CD14-positive monocyte (primary cell): ENCODE results near the gene RNF113B. TPM values are rescaled to one million over a fixed set of nuclear protein-coding genes. Genes with fewer than 3 reads are reported as not detected.

ENCODE experiments used
- DNase-seq, 3 donors: peaks; one replicate each; pipeline ENCODE4 v3.0.0-alpha.2; 2011 to 2022
- H2AFZ ChIP-seq: 2 replicates; pipeline ENCODE4 v1.6.0; 2012; ENCODE audit warnings: mild to moderate bottlenecking, low read depth, low read length, inconsistent platforms; ENCODE audit not compliant: insufficient read depth, poor library complexity, severe bottlenecking
- H3K27ac ChIP-seq, 2 donors: 1 replicate in 1 of 2; 2 replicates in 1 of 2; pipeline ENCODE4 v1.5.1; 2012 to 2013; ENCODE audit warnings: low read length in 2 of 2, control low read depth in 1 of 2, inconsistent platforms in 1 of 2, low read depth in 1 of 2, mild to moderate bottlenecking in 1 of 2
- H3K27me3 ChIP-seq, 2 donors: one replicate each; pipeline versions ENCODE4 v1.6.0 to v1.6.1; 2011 to 2013; ENCODE audit warnings: low read length in 2 of 2; ENCODE audit not compliant: control insufficient read depth in 2 of 2, insufficient read depth in 2 of 2
- H3K36me3 ChIP-seq, 2 donors: replicated peaks in 1 of 2; 1 replicate in 1 of 2; 2 replicates in 1 of 2; pipeline versions ENCODE4 v1.5.1 to v1.6.1; 2012 to 2013; ENCODE audit warnings: low read length in 2 of 2, control low read depth in 1 of 2, inconsistent platforms in 1 of 2, mild to moderate bottlenecking in 1 of 2; ENCODE audit not compliant: insufficient read depth in 2 of 2, control insufficient read depth in 1 of 2
- H3K4me1 ChIP-seq, 2 donors: 1 replicate in 1 of 2; 2 replicates in 1 of 2; pipeline versions ENCODE4 v1.5.1 to v1.6.1; 2012 to 2013; ENCODE audit warnings: low read length in 2 of 2, control low read depth in 1 of 2, inconsistent platforms in 1 of 2, mild to moderate bottlenecking in 1 of 2, moderate library complexity in 1 of 2; ENCODE audit not compliant: insufficient read depth in 2 of 2, control insufficient read depth in 1 of 2
- H3K4me2 ChIP-seq: replicated peaks from 2 replicates; pipeline ENCODE3; 2012; ENCODE audit warnings: low read length, moderate library complexity, mild to moderate bottlenecking; ENCODE audit not compliant: poor library complexity, severe bottlenecking; ENCODE audit errors: extremely low read depth
- H3K4me3 ChIP-seq, 3 experiments: fragments of 200-600 bp in 1 of 3; sonication (generic) in 1 of 3; replicated peaks in 1 of 3; 1 replicate in 2 of 3; 2 replicates in 1 of 3; pipeline ENCODE4 v1.5.1; 2011 to 2013; ENCODE audit warnings: low read length in 3 of 3, mild to moderate bottlenecking in 3 of 3, control low read depth in 2 of 3, low read depth in 2 of 3, inconsistent platforms in 1 of 3, moderate library complexity in 1 of 3
- H3K79me2 ChIP-seq: 2 replicates; pipeline ENCODE4 v1.6.0; 2012; ENCODE audit warnings: mild to moderate bottlenecking, control low read depth, inconsistent platforms, low read length, moderate library complexity; ENCODE audit not compliant: insufficient read depth
- H3K9ac ChIP-seq: 2 replicates; pipeline ENCODE4 v1.6.0; 2017; ENCODE audit warnings: low read length, mild to moderate bottlenecking; ENCODE audit not compliant: insufficient read depth, poor library complexity, severe bottlenecking
- H3K9me3 ChIP-seq, 2 donors: replicated peaks in 1 of 2; 1 replicate in 1 of 2; 2 replicates in 1 of 2; pipeline versions ENCODE4 v1.5.1 to v1.6.1; 2012 to 2013; ENCODE audit warnings: low read length in 2 of 2, control low read depth in 1 of 2; ENCODE audit not compliant: control insufficient read depth in 1 of 2, insufficient read depth in 1 of 2
- H4K20me1 ChIP-seq: 2 replicates; pipeline ENCODE4 v1.6.0; 2012; ENCODE audit warnings: mild to moderate bottlenecking, low read length, control low read depth, moderate library complexity; ENCODE audit not compliant: insufficient read depth
- H3K27ac Mint-ChIP-seq, 7 donors: one replicate each; pipeline ENCODE4 v1.8.0; 2020; ENCODE audit warnings: mild to moderate bottlenecking in 7 of 7, mixed read lengths in 7 of 7, moderate library complexity in 6 of 7, inconsistent platforms in 2 of 7
- H3K27me3 Mint-ChIP-seq, 3 donors: one replicate each; pipeline ENCODE4 v1.8.0; 2021 to 2022; ENCODE audit warnings: low read depth in 3 of 3, mild to moderate bottlenecking in 3 of 3, mixed read lengths in 3 of 3, moderate library complexity in 3 of 3, inconsistent platforms in 1 of 3
- H3K36me3 Mint-ChIP-seq, 2 donors: one replicate each; pipeline ENCODE4 v1.8.0; 2020; ENCODE audit warnings: mixed read lengths in 2 of 2, inconsistent platforms in 1 of 2, mild to moderate bottlenecking in 1 of 2
- H3K4me1 Mint-ChIP-seq: one replicate; pipeline ENCODE4 v1.8.0; 2020; ENCODE audit warnings: mild to moderate bottlenecking, mixed read lengths
- H3K4me3 Mint-ChIP-seq, 2 donors: one replicate each; pipeline ENCODE4 v1.8.0; 2020; ENCODE audit warnings: mild to moderate bottlenecking in 2 of 2, mixed read lengths in 2 of 2, moderate library complexity in 1 of 2
- H3K9me3 Mint-ChIP-seq, 7 donors: one replicate each; pipeline ENCODE4 v1.8.0; 2020 to 2022; ENCODE audit warnings: mixed read lengths in 7 of 7, mild to moderate bottlenecking in 6 of 7, moderate library complexity in 6 of 7, inconsistent platforms in 2 of 7
- WGBS: methylation state at CpG from one replicate; pipeline ENCODE4 v1.1.5; 2013; ENCODE audit warnings: missing lambda C conversion rate; ENCODE audit not compliant: insufficient coverage; 5-methylcytosine and 5-hydroxymethylcytosine counted together
- intact Hi-C, 2 donors: fragments of 100-400 bp; cut with micrococcal nuclease; formaldehyde crosslinking; loops; one replicate each; pipeline versions ENCODE4 v1.15.0 to v1.15.1; 2023
- polyA plus RNA-seq, 3 donors: library from polyadenylated mRNA; depleted of rRNA in 1 of 3; unstranded in 2 of 3; stranded (reverse) in 1 of 3; fragments of 300-500 nt in 2 of 3; fragments of >200 nt in 1 of 3; fragmentation: Illumina TruSeq in 2 of 3; gene quantifications; 1 replicate in 2 of 3; 2 replicates in 1 of 3; pipeline ENCODE4 v1.2.3, GENCODE V29; 2012 to 2021
- TF ChIP-seq, protein P1 (sequence below): fragments of 200-600 bp; IDR thresholded peaks from one replicate; pipeline ENCODE4 v1.8.0; 2022; ENCODE audit warnings: antibody characterized with exemption, mild to moderate bottlenecking

Gene RNF113B
- polyA plus RNA-seq, 3 donors, result not detected

DNA sequence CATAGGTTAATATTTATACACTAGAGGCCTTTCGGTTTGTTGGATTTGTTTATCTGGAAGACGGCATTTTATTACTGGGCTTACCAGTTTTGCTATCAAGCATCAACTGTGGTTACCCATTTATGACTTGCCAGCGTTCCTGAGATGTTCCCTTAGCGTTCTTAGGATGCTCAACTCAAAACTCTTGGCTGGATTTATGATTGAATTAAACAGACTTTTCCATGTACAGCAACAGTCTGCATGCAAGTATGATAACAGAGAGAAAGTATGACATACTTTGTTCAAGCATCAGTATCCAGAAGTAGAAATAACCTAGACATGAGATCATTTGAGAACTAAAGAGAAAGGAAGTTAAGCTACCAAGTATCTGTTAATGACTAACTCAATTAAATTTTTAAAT is 29.9 kb upstream of the RNF113B start:
- WGBS, result no CpG with 5 or more reads among the region's 4 CpGs
- H3K4me3 Mint-ChIP-seq, result no peak overlapping the region
- no peak for DNase-seq

DNA sequence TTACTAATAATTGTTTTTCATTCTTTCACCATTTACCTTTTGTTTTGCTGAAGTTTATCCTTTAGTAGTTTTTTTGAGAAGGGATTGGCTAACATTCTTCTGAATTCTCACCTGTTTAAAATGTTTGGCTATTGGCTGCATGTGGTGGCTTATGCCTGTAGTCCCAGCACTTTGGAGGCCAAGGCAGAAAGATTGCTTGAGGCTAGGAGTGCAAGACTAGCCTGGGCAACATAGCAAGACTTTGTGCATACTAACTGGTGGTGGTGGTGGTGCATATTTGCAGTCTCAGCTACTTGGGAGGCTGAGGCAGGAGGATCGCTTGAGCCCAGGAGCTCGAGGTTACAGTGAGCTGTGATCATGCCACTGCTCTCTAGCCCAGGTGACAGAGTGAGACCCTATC is 27.5 kb upstream of the RNF113B start:
- Histone ChIP-seq H3K79me2 (no peaks in the 10 kb centered on the region), H3K4me2 (no peak overlapping the region), H3K36me3 (no peaks in the 10 kb centered on the region), H2AFZ (no peak overlapping the region), H3K9ac (no peak overlapping the region), H3K9me3 (peaks cover 6 to 27% of the 10 kb centered on the region in 2 donors), H3K4me3 (no peak overlapping the region), H4K20me1 (no peaks in the 10 kb centered on the region), H3K4me1 (no peaks in the 10 kb centered on the region), H3K27ac (no peak overlapping the region), H3K27me3 (no peaks in the 10 kb centered on the region)
- Mint-ChIP-seq H3K4me1 (no peaks in the 10 kb centered on the region), H3K27me3 (peaks cover 0 to 3% (median 2%) of the 10 kb centered on the region in 3 donors), H3K27ac (no peak overlapping the region), H3K9me3 (peaks cover 10 to 33% (median 20%) of the 10 kb centered on the region in 7 donors), H3K4me3 (no peak overlapping the region), H3K36me3 (no peaks in the 10 kb centered on the region)
- intact Hi-C loops, result no loop called here
- DNase-seq, result no peak
- no CpG with 5 or more reads among the region's 2 CpGs for whole genome bisulfite sequencing
- TF ChIP-seq, protein P1, sequence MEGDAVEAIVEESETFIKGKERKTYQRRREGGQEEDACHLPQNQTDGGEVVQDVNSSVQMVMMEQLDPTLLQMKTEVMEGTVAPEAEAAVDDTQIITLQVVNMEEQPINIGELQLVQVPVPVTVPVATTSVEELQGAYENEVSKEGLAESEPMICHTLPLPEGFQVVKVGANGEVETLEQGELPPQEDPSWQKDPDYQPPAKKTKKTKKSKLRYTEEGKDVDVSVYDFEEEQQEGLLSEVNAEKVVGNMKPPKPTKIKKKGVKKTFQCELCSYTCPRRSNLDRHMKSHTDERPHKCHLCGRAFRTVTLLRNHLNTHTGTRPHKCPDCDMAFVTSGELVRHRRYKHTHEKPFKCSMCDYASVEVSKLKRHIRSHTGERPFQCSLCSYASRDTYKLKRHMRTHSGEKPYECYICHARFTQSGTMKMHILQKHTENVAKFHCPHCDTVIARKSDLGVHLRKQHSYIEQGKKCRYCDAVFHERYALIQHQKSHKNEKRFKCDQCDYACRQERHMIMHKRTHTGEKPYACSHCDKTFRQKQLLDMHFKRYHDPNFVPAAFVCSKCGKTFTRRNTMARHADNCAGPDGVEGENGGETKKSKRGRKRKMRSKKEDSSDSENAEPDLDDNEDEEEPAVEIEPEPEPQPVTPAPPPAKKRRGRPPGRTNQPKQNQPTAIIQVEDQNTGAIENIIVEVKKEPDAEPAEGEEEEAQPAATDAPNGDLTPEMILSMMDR, result no peak

More for the DNA sequence above, 29.9 kb upstream of the RNF113B start:
- no peak overlapping the region for H3K27ac Mint-ChIP-seq
- H3K36me3 ChIP-seq, result no peaks in the 10 kb centered on the region
- no peak overlapping the region for H3K9ac ChIP-seq
- no peaks in the 10 kb centered on the region for H3K4me1 Mint-ChIP-seq
- TF ChIP-seq, protein P1, result no peak
- H3K27me3 Mint-ChIP-seq, result peaks cover 0 to 2% (median 0%) of the 10 kb centered on the region in 3 donors
- intact Hi-C loops, result no loop called here
- H3K4me2 ChIP-seq, result no peak overlapping the region
- H3K9me3 Mint-ChIP-seq, result peaks cover 15 to 40% (median 27%) of the 10 kb centered on the region in 7 donors
- no peak overlapping the region for H3K27ac ChIP-seq
- no peaks in the 10 kb centered on the region for H3K79me2 ChIP-seq
- no peaks in the 10 kb centered on the region for H3K36me3 Mint-ChIP-seq
- peaks cover 6 to 27% of the 10 kb centered on the region in 2 donors for H3K9me3 ChIP-seq
- H3K4me3 ChIP-seq, result no peak overlapping the region
- no peaks in the 10 kb centered on the region for H4K20me1 ChIP-seq
- no peaks in the 10 kb centered on the region for H3K27me3 ChIP-seq
- H3K4me1 ChIP-seq, result no peaks in the 10 kb centered on the region
- H2AFZ ChIP-seq, result no peak overlapping the region
